Sigmoid colon (tissue), 4 donors: Measurements from ENCODE around the gene UTS2B.

ENCODE experiments used
- EP300 ChIP-seq, 4 donors: sonication (generic); formaldehyde crosslinking; IDR thresholded peaks; one replicate each; pipeline ENCODE4 v1.6.1; 2017; ENCODE audit warnings: antibody characterized with exemption in 4 of 4
- POLR2A ChIP-seq, 2 donors: fragments of 450-650 bp; IDR thresholded peaks; one replicate each; pipeline ENCODE4 v1.6.1; 2016; ENCODE audit warnings: antibody characterized with exemption in 2 of 2, mild to moderate bottlenecking in 2 of 2, moderate library complexity in 2 of 2

- TF ChIP-seq POLR2A (IDR thresholded peaks at IDR 0.05) (no peak), EP300 (IDR thresholded peaks at IDR 0.05) (no peak)
Observed at GRCh38 chr3:191221638-191222037, 108.7 kb downstream of the UTS2B start.
